HEK293 (cell line): ENCODE data around the gene KCNJ9.
A peak's percentile ranks its signal among the peaks of the same experiment; 100 is the strongest.

Experiments used
- CTCF ChIA-PET: fragments of 350-600 bp; formaldehyde crosslinking; extraction: SDS; loops from one replicate; lab custom pipeline; 2021; ENCODE audit warnings: antibody characterized with exemption; lab: Yijun Ruan, JAX
- POLR2A ChIA-PET: fragments of 300-600 bp; formaldehyde crosslinking; extraction: SDS; loops from one replicate; lab custom pipeline; 2020; ENCODE audit warnings: antibody characterized with exemption, inconsistent platforms; lab: Yijun Ruan, JAX
- H3K27ac ChIP-seq: fragments of 200-500 bp; sonication (Bioruptor generic); 2 replicates; pipeline ENCODE4 v1.5.1; 2014; ENCODE audit warnings: low read depth, low read length, control low read depth, inconsistent platforms; ENCODE audit errors: extremely low read depth
- H3K36me3 ChIP-seq, 2 experiments: fragments of 200-500 bp in 1 of 2; sonication (Bioruptor generic) in 1 of 2; 1 replicate in 1 of 2; 2 replicates in 1 of 2; pipeline ENCODE4 v1.5.1; 2014 to 2017; ENCODE audit warnings: inconsistent platforms in 2 of 2, low read length in 2 of 2; ENCODE audit not compliant: control insufficient read depth in 2 of 2, insufficient read depth in 1 of 2
- H3K4me1 ChIP-seq: fragments of 200-500 bp; sonication (Bioruptor generic); 2 replicates; pipeline ENCODE4 v1.5.1; 2014; ENCODE audit warnings: mild to moderate bottlenecking, low read length, inconsistent platforms; ENCODE audit not compliant: control insufficient read depth, insufficient read depth
- H3K4me3 ChIP-seq: 2 replicates; pipeline ENCODE4 v1.5.1; 2011; ENCODE audit warnings: low read depth, mild to moderate bottlenecking, control low read depth, low read length, moderate library complexity
- H3K9me3 ChIP-seq: fragments of 200-500 bp; sonication (Bioruptor generic); 2 replicates; pipeline ENCODE4 v1.5.1; 2014; ENCODE audit warnings: low read depth, low read length, inconsistent platforms; ENCODE audit not compliant: control insufficient read depth, insufficient read depth
- BCL11A ChIP-seq: fragments of 450-650 bp; formaldehyde crosslinking; IDR thresholded peaks from 2 replicates; pipeline ENCODE4 v1.5.1; 2016; ENCODE audit warnings: low read depth, missing biosample characterization, missing genetic modification characterization
- CTCF ChIP-seq: fragments of 450-650 bp; formaldehyde crosslinking; IDR thresholded peaks from 2 replicates; pipeline ENCODE4 v1.5.1; 2016; ENCODE audit warnings: missing biosample characterization, missing genetic modification characterization
- KLF1 ChIP-seq: fragments of 450-650 bp; formaldehyde crosslinking; IDR thresholded peaks from 2 replicates; pipeline ENCODE4 v1.5.1; 2016; ENCODE audit warnings: missing biosample characterization, missing genetic modification characterization
- KLF16 ChIP-seq: fragments of 450-650 bp; formaldehyde crosslinking; IDR thresholded peaks from 2 replicates; pipeline ENCODE4 v1.5.1; 2017; ENCODE audit warnings: missing biosample characterization, missing genetic modification characterization
- PRDM10 ChIP-seq: fragments of 450-650 bp; formaldehyde crosslinking; IDR thresholded peaks from 2 replicates; pipeline ENCODE4 v1.5.1; 2016; ENCODE audit warnings: missing biosample characterization, missing genetic modification characterization
- RBAK ChIP-seq: fragments of 450-650 bp; formaldehyde crosslinking; IDR thresholded peaks from 2 replicates; pipeline ENCODE4 v1.5.1; 2016; ENCODE audit warnings: missing biosample characterization, missing genetic modification characterization
- ZBTB7A ChIP-seq: fragments of 450-650 bp; formaldehyde crosslinking; IDR thresholded peaks from 2 replicates; pipeline ENCODE4 v1.5.1; 2016; ENCODE audit warnings: low read depth, missing biosample characterization, missing genetic modification characterization
- ZFHX2 ChIP-seq: fragments of 450-650 bp; formaldehyde crosslinking; conservative IDR thresholded peaks from 2 replicates; pipeline ENCODE4 v1.5.1; 2016; ENCODE audit warnings: missing biosample characterization, missing genetic modification characterization
- ZNF10 ChIP-seq: fragments of 450-650 bp; formaldehyde crosslinking; IDR thresholded peaks from 2 replicates; pipeline ENCODE4 v1.5.1; 2017; ENCODE audit warnings: missing biosample characterization, missing genetic modification characterization
- ZNF221 ChIP-seq: fragments of 450-650 bp; formaldehyde crosslinking; IDR thresholded peaks from 2 replicates; pipeline ENCODE4 v1.5.1; 2017; ENCODE audit warnings: missing biosample characterization, missing genetic modification characterization, borderline replicate concordance
- ZNF48 ChIP-seq: fragments of 450-650 bp; formaldehyde crosslinking; IDR thresholded peaks from 2 replicates; pipeline ENCODE4 v1.5.1; 2016; ENCODE audit warnings: missing biosample characterization, missing genetic modification characterization
- ZNF514 ChIP-seq: fragments of 450-650 bp; formaldehyde crosslinking; IDR thresholded peaks from 2 replicates; pipeline ENCODE4 v1.5.1; 2016; ENCODE audit warnings: missing biosample characterization, missing genetic modification characterization
- ZNF549 ChIP-seq: fragments of 450-650 bp; IDR thresholded peaks from 2 replicates; pipeline ENCODE4 v1.5.1; 2018; ENCODE audit warnings: missing biosample characterization, missing genetic modification characterization, mild to moderate bottlenecking, inconsistent platforms, moderate library complexity
- ZNF558 ChIP-seq: fragments of 450-650 bp; formaldehyde crosslinking; IDR thresholded peaks from 2 replicates; pipeline ENCODE4 v1.5.1; 2016; ENCODE audit warnings: missing biosample characterization, missing genetic modification characterization
- ZNF626 ChIP-seq: fragments of 450-650 bp; sonication (Bioruptor Pico); formaldehyde crosslinking; IDR thresholded peaks from 2 replicates; pipeline ENCODE4 v1.5.1; 2018; ENCODE audit warnings: missing biosample characterization, missing genetic modification characterization, inconsistent platforms
- ZNF768 ChIP-seq: fragments of 450-650 bp; formaldehyde crosslinking; IDR thresholded peaks from 2 replicates; pipeline ENCODE4 v1.5.1; 2018; ENCODE audit warnings: missing biosample characterization, mild to moderate bottlenecking, missing genetic modification characterization
- ZNF843 ChIP-seq: fragments of 450-650 bp; formaldehyde crosslinking; IDR thresholded peaks from 2 replicates; pipeline ENCODE4 v1.5.1; 2016; ENCODE audit warnings: missing biosample characterization, missing genetic modification characterization
- ZSCAN5A ChIP-seq: fragments of 450-650 bp; formaldehyde crosslinking; IDR thresholded peaks from 2 replicates; pipeline ENCODE4 v1.5.1; 2016; ENCODE audit warnings: missing biosample characterization, missing genetic modification characterization

Gene KCNJ9

GRCh38 chr1:160095382-160096105, 14.2 kb downstream of the KCNJ9 start:
- Histone ChIP-seq H3K27ac (no peak overlapping the region), H3K4me3 (no peak overlapping the region), H3K4me1 (peaks cover 4% of the 10 kb centered on the region; the same call in 1 of the 2 replicates), H3K9me3 (no peaks in the 10 kb centered on the region), H3K36me3 (peaks cover 0 to 19% of the 10 kb centered on the region in 2 experiments; a peak in 1 of 3 replicates)
- ChIA-PET CTCF (interaction anchor here (0.7 to 5.1 kb wide), 7 partner anchors 9 to 281 kb away, joined by 3 to 64 read pairs (median 4); no protein-coding TSS in a partner anchor), POLR2A (no interaction called here)
- TF ChIP-seq ZNF558 (tag by site-specific recombination): no peak
- TF ChIP-seq RBAK: no peak
- no peak for TF ChIP-seq BCL11A

- Histone ChIP-seq H3K4me3 (no peak overlapping the region), H3K9me3 (no peaks in the 10 kb centered on the region), H3K4me1 (peaks cover 4% of the 10 kb centered on the region), H3K36me3 (peaks cover 0 to 19% of the 10 kb centered on the region in 2 experiments; a peak in 1 of 3 replicates), H3K27ac (no peak overlapping the region)
- POLR2A ChIA-PET: interaction anchor here (0.9 kb wide), 1 partner anchor 14 kb away, joined by 3 read pairs; no protein-coding TSS in a partner anchor
- CTCF ChIA-PET: interaction anchor here (0.6 to 5.1 kb wide), 9 partner anchors 10 to 885 kb away, joined by 3 to 64 read pairs (median 4); no protein-coding TSS in a partner anchor
- TF ChIP-seq PRDM10 (tag by site-specific recombination) (peak; percentile 71), ZNF843 (no peak), CTCF (no peak), ZSCAN5A (tag by site-specific recombination) (no peak), ZNF10 (tag by site-specific recombination) (peak; percentile 57), KLF16 (tag by site-specific recombination) (no peak)
Measured at GRCh38 chr1:160096274-160097116, 15.2 kb downstream of the KCNJ9 start.

GRCh38 chr1:160097151-160097910, 16.0 kb downstream of the KCNJ9 start:
- Histone ChIP-seq H3K27ac (no peak overlapping the region), H3K9me3 (no peaks in the 10 kb centered on the region), H3K36me3 (peaks cover 0 to 11% of the 10 kb centered on the region in 2 experiments; a peak in 1 of 3 replicates), H3K4me3 (no peak overlapping the region), H3K4me1 (peaks cover 4% of the 10 kb centered on the region)
- CTCF ChIA-PET: interaction anchor here (0.6 to 5.1 kb wide), 19 partner anchors 11 to 886 kb away, joined by 3 to 64 read pairs (median 4); partner anchors contain the start of gene PEX19
- POLR2A ChIA-PET: interaction anchor here (0.9 to 2.1 kb wide), 2 partner anchors 11 to 15 kb away, joined by 3 to 11 read pairs; no protein-coding TSS in a partner anchor
- TF ChIP-seq ZNF48 (tag by site-specific recombination) (no peak), KLF1 (peak; percentile 51), ZNF768 (tag by site-specific recombination) (no peak), ZNF514 (tag by site-specific recombination) (no peak), ZBTB7A (tag by site-specific recombination) (no peak), ZNF549 (tag by site-specific recombination) (no peak), ZNF626 (no peak), ZNF221 (tag by site-specific recombination) (no peak), ZFHX2 (tag by site-specific recombination) (peak; percentile 36; the same call in 1 of the 2 replicates)
